Smooth muscle cell (in vitro differentiated cells): ENCODE data around the gene MUC5AC. TPM values are rescaled to one million over a fixed set of nuclear protein-coding genes. Genes with fewer than 3 reads are reported as not detected.

Experiments used
- DNase-seq: peaks from one replicate; lab custom pipeline; 2025; ENCODE audit not compliant: unreplicated experiment; lab: John Stamatoyannopoulos, UW
- H2AFZ ChIP-seq: fragments of 200-600 bp; sonication (generic); 2 replicates; pipeline ENCODE4 v1.6.0; 2016; ENCODE audit warnings: antibody characterized with exemption, low read depth, mild to moderate bottlenecking
- H3F3A ChIP-seq: fragments of 200-600 bp; sonication (generic); 2 replicates; pipeline ENCODE4 v1.6.0; 2017; ENCODE audit warnings: antibody characterized with exemption, low read depth
- H3K27ac ChIP-seq: fragments of 200-600 bp; sonication (generic); 2 replicates; pipeline ENCODE4 v1.5.1; 2016; ENCODE audit warnings: low read depth, mild to moderate bottlenecking
- H3K27me3 ChIP-seq: fragments of 200-600 bp; sonication (generic); 2 replicates; pipeline ENCODE4 v1.6.1; 2016; ENCODE audit warnings: low read depth, mild to moderate bottlenecking
- H3K36me3 ChIP-seq: fragments of 200-600 bp; sonication (generic); 2 replicates; pipeline ENCODE4 v1.5.1; 2016; ENCODE audit warnings: low read depth
- H3K4me1 ChIP-seq: fragments of 200-600 bp; sonication (generic); 2 replicates; pipeline ENCODE4 v1.5.1; 2016; ENCODE audit warnings: low read depth
- H3K4me2 ChIP-seq: fragments of 200-600 bp; sonication (generic); 2 replicates; pipeline ENCODE4 v1.6.0; 2016; ENCODE audit warnings: mild to moderate bottlenecking
- H3K4me3 ChIP-seq: fragments of 200-600 bp; sonication (generic); 2 replicates; pipeline ENCODE4 v1.5.1; 2016; ENCODE audit warnings: mild to moderate bottlenecking
- H3K79me2 ChIP-seq: fragments of 200-600 bp; sonication (generic); 2 replicates; pipeline ENCODE4 v1.6.0; 2016; ENCODE audit warnings: low read depth, mild to moderate bottlenecking
- H3K9ac ChIP-seq: fragments of 200-600 bp; sonication (generic); 2 replicates; pipeline ENCODE4 v1.6.0; 2016; ENCODE audit warnings: low read depth
- H3K9me3 ChIP-seq: fragments of 200-600 bp; sonication (generic); replicated peaks from 2 replicates; pipeline ENCODE4 v1.5.1; 2016; ENCODE audit warnings: low read depth
- H4K20me1 ChIP-seq: fragments of 200-600 bp; sonication (generic); 2 replicates; pipeline ENCODE4 v1.6.0; 2016; ENCODE audit warnings: low read depth
- CTCF ChIP-seq: fragments of 200-600 bp; sonication (generic); IDR thresholded peaks from 2 replicates; pipeline ENCODE4 v1.5.1; 2017; ENCODE audit warnings: borderline replicate concordance, mild to moderate bottlenecking, antibody characterized with exemption; ENCODE audit not compliant: insufficient read depth, poor library complexity, severe bottlenecking
- WGBS: methylation state at CpG from one replicate; pipeline ENCODE4 v1.1.7; 2016; ENCODE audit warnings: low lambda C conversion rate; 5-methylcytosine and 5-hydroxymethylcytosine counted together
- polyA plus RNA-seq: library from polyadenylated mRNA; unstranded; fragments of >200 nt; fragmentation: Nextera tagmentation; extraction: Ambion mirVana; gene quantifications from 2 replicates; pipeline ENCODE4 v1.2.1, GENCODE V29; 2016
- total RNA-seq: library from RNA; depleted of rRNA; stranded (reverse); fragments of >200 nt; gene quantifications from 2 replicates; pipeline ENCODE4 v1.2.3, GENCODE V29; 2014

The MUC5AC gene
- total and polyA plus RNA-seq, 2 experiments from 2014 or later: not detected

- Histone ChIP-seq H3K4me3 (no peak overlapping the region), H3K79me2 (no peaks in the 10 kb centered on the region), H3K27ac (no peak overlapping the region), H3K36me3 (no peaks in the 10 kb centered on the region), H4K20me1 (no peaks in the 10 kb centered on the region), H3K9me3 (no peaks in the 10 kb centered on the region), H3K27me3 (no peaks in the 10 kb centered on the region), H3K9ac (no peak overlapping the region), H3F3A (no peaks in the 10 kb centered on the region), H3K4me1 (no peaks in the 10 kb centered on the region), H3K4me2 (no peak overlapping the region), H2AFZ (no peak overlapping the region)
- no peak for TF ChIP-seq CTCF
- no peak for DNase-seq
- 95% methylated on average over 17 of the region's 17 CpGs for WGBS
Observed at GRCh38 chr11:1217151-1217550, 59.4 kb downstream of the MUC5AC start.

- Histone ChIP-seq H3K4me2 (no peak overlapping the region), H3F3A (no peaks in the 10 kb centered on the region), H3K36me3 (no peaks in the 10 kb centered on the region), H3K27ac (no peak overlapping the region), H3K9me3 (no peaks in the 10 kb centered on the region), H3K79me2 (no peaks in the 10 kb centered on the region), H3K4me1 (no peaks in the 10 kb centered on the region), H3K27me3 (no peaks in the 10 kb centered on the region), H3K4me3 (no peak overlapping the region), H2AFZ (no peak overlapping the region), H3K9ac (no peak overlapping the region), H4K20me1 (no peaks in the 10 kb centered on the region)
- no peak for DNase-seq
- TF ChIP-seq CTCF: no peak
- 87% methylated on average over 14 of the region's 15 CpGs for WGBS
Observed at GRCh38 chr11:1218256-1218787, 60.6 kb downstream of the MUC5AC start.

- Histone ChIP-seq H3K4me2 (no peak overlapping the region), H3K9ac (no peak overlapping the region), H3K79me2 (no peaks in the 10 kb centered on the region), H2AFZ (no peak overlapping the region), H4K20me1 (no peaks in the 10 kb centered on the region), H3K4me3 (no peak overlapping the region), H3F3A (no peaks in the 10 kb centered on the region), H3K36me3 (no peaks in the 10 kb centered on the region), H3K4me1 (no peaks in the 10 kb centered on the region), H3K9me3 (no peaks in the 10 kb centered on the region), H3K27ac (no peak overlapping the region), H3K27me3 (no peaks in the 10 kb centered on the region)
- no peak for DNase-seq
- 92% methylated on average over 16 of the region's 16 CpGs for WGBS
- TF ChIP-seq CTCF: no peak
Observed at GRCh38 chr11:1218788-1219445, 61.2 kb downstream of the MUC5AC start.

GRCh38 chr11:1219446-1219833 is 61.7 kb downstream of the MUC5AC start:
- H3K9ac ChIP-seq: no peak overlapping the region
- H3K9me3 ChIP-seq: no peaks in the 10 kb centered on the region
- no peaks in the 10 kb centered on the region for H3F3A ChIP-seq
- no peak for DNase-seq
- no peak overlapping the region for H3K4me2 ChIP-seq
- H3K36me3 ChIP-seq: no peaks in the 10 kb centered on the region
- no peak overlapping the region for H2AFZ ChIP-seq
- no peak overlapping the region for H3K4me3 ChIP-seq
- TF ChIP-seq CTCF: no peak
- H3K27me3 ChIP-seq: no peaks in the 10 kb centered on the region
- H3K27ac ChIP-seq: no peak overlapping the region
- no peaks in the 10 kb centered on the region for H3K4me1 ChIP-seq
- whole genome bisulfite sequencing: 90% methylated on average over 7 of the region's 10 CpGs
- H4K20me1 ChIP-seq: no peaks in the 10 kb centered on the region
- no peaks in the 10 kb centered on the region for H3K79me2 ChIP-seq
